Measurements from ENCODE around the gene PLA2G4D. TPM values are rescaled to one million over a fixed set of nuclear protein-coding genes. Genes with fewer than 3 reads are reported as not detected.

Gene PLA2G4D
- total RNA-seq, 1 donor from 2014 or later: not detected

GRCh38 chr15:42065468-42065867 lies 28.9 kb downstream of the PLA2G4D start:
- TF ChIP-seq CTCF (IDR thresholded peaks at IDR 0.05; ENCODE audit: insufficient read depth, low read length, poor library complexity, severe bottlenecking): no peak
- Histone ChIP-seq H3K27me3 (ENCODE audit: control insufficient read depth, insufficient read depth, low read length) (no peaks in the 10 kb centered on the region), H3K36me3 (ENCODE audit: control insufficient read depth, insufficient read depth, low read length) (no peaks in the 10 kb centered on the region), H3K4me3 (ENCODE audit: low read depth, low read length) (no peak overlapping the region)
- DNase-seq (ENCODE audit: low read depth): no peak

GRCh38 chr15:42065033-42065432 lies 29.3 kb downstream of the PLA2G4D start:
- no peak for DNase-seq (ENCODE audit: low read depth)
- no peaks in the 10 kb centered on the region for H3K27me3 ChIP-seq (ENCODE audit: control insufficient read depth, insufficient read depth, low read length)
- no peak for TF ChIP-seq CTCF (IDR thresholded peaks at IDR 0.05; ENCODE audit: insufficient read depth, low read length, poor library complexity, severe bottlenecking)

GRCh38 chr15:42064271-42064670 lies 30.1 kb downstream of the PLA2G4D start:
- H3K36me3 ChIP-seq (ENCODE audit: control insufficient read depth, insufficient read depth, low read length): no peaks in the 10 kb centered on the region
- no peak overlapping the region for H3K4me3 ChIP-seq (ENCODE audit: low read depth, low read length)
- no peak for TF ChIP-seq CTCF (IDR thresholded peaks at IDR 0.05; ENCODE audit: insufficient read depth, low read length, poor library complexity, severe bottlenecking)
- H3K27me3 ChIP-seq (ENCODE audit: control insufficient read depth, insufficient read depth, low read length): no peaks in the 10 kb centered on the region
- no peak for DNase-seq (ENCODE audit: low read depth)

More at GRCh38 chr15:42065033-42065432, 29.3 kb downstream of the PLA2G4D start:
- Histone ChIP-seq H3K36me3 (ENCODE audit: control insufficient read depth, insufficient read depth, low read length) (no peaks in the 10 kb centered on the region), H3K4me3 (ENCODE audit: low read depth, low read length) (no peak overlapping the region)

GRCh38 chr15:42063122-42063848 lies 31.1 kb downstream of the PLA2G4D start:
- no peak for DNase-seq (ENCODE audit: low read depth)
- H3K36me3 ChIP-seq (ENCODE audit: control insufficient read depth, insufficient read depth, low read length): no peaks in the 10 kb centered on the region
- no peak overlapping the region for H3K4me3 ChIP-seq (ENCODE audit: low read depth, low read length)
- TF ChIP-seq CTCF (IDR thresholded peaks at IDR 0.05; ENCODE audit: insufficient read depth, low read length, poor library complexity, severe bottlenecking): no peak
- H3K27me3 ChIP-seq (ENCODE audit: control insufficient read depth, insufficient read depth, low read length): no peaks in the 10 kb centered on the region

GRCh38 chr15:42062284-42062806 lies 32.0 kb downstream of the PLA2G4D start:
- H3K4me3 ChIP-seq (ENCODE audit: low read depth, low read length): no peak overlapping the region
- DNase-seq (ENCODE audit: low read depth): no peak
- no peaks in the 10 kb centered on the region for H3K27me3 ChIP-seq (ENCODE audit: control insufficient read depth, insufficient read depth, low read length)
- TF ChIP-seq CTCF (IDR thresholded peaks at IDR 0.05; ENCODE audit: insufficient read depth, low read length, poor library complexity, severe bottlenecking): no peak
- no peaks in the 10 kb centered on the region for H3K36me3 ChIP-seq (ENCODE audit: control insufficient read depth, insufficient read depth, low read length)

- Histone ChIP-seq H3K36me3 (ENCODE audit: control insufficient read depth, insufficient read depth, low read length) (no peaks in the 10 kb centered on the region), H3K27me3 (ENCODE audit: control insufficient read depth, insufficient read depth, low read length) (no peaks in the 10 kb centered on the region), H3K4me3 (ENCODE audit: low read depth, low read length) (no peak overlapping the region)
- no peak for DNase-seq (ENCODE audit: low read depth)
- TF ChIP-seq CTCF (IDR thresholded peaks at IDR 0.05; ENCODE audit: insufficient read depth, low read length, poor library complexity, severe bottlenecking): no peak
These were observed 33.6 kb downstream of the PLA2G4D start for GRCh38 chr15:42060797-42061196.

All from kidney epithelial cell (primary cell).